Liver (tissue), 9 donors: Measurements from ENCODE around the gene AGMAT. TPM values are rescaled to one million over a fixed set of nuclear protein-coding genes. Genes with fewer than 3 reads are reported as not detected.

Experiments
- DNase-seq: peaks from one replicate; pipeline ENCODE4 v3.0.0-alpha.2; 2017; ENCODE audit warnings: low spot score
- H3K27ac ChIP-seq, 2 donors: one replicate each; pipeline ENCODE4 v1.7.0; 2013; ENCODE audit warnings: inconsistent platforms in 2 of 2, low read length in 2 of 2, control low read depth in 1 of 2, low read depth in 1 of 2, mild to moderate bottlenecking in 1 of 2
- H3K27me3 ChIP-seq, 4 donors: one replicate each; pipeline versions ENCODE4 v1.6.1 to v1.7.0; 2013; ENCODE audit warnings: low read length in 3 of 4, inconsistent platforms in 1 of 4, mild to moderate bottlenecking in 1 of 4, moderate library complexity in 1 of 4; ENCODE audit not compliant: control insufficient read depth in 4 of 4, insufficient read depth in 4 of 4
- H3K36me3 ChIP-seq, 4 donors: one replicate each; pipeline versions ENCODE4 v1.6.1 to v1.7.0; 2013; ENCODE audit warnings: low read length in 3 of 4, mild to moderate bottlenecking in 3 of 4, low read depth in 1 of 4, moderate library complexity in 1 of 4; ENCODE audit not compliant: control insufficient read depth in 4 of 4, insufficient read depth in 3 of 4
- H3K4me1 ChIP-seq, 4 donors: one replicate each; pipeline versions ENCODE4 v1.6.1 to v1.7.0; 2013; ENCODE audit warnings: low read length in 3 of 4, mild to moderate bottlenecking in 3 of 4, moderate library complexity in 1 of 4; ENCODE audit not compliant: control insufficient read depth in 4 of 4, insufficient read depth in 4 of 4
- H3K4me3 ChIP-seq, 3 donors: one replicate each; pipeline versions ENCODE4 v1.6.1 to v1.7.0; 2013; ENCODE audit warnings: low read length in 3 of 3, control low read depth in 1 of 3, low read depth in 1 of 3, mild to moderate bottlenecking in 1 of 3
- H3K9ac ChIP-seq, 2 donors: one replicate each; pipeline ENCODE4 v1.7.0; 2013; ENCODE audit warnings: low read length in 2 of 2, mild to moderate bottlenecking in 2 of 2, moderate library complexity in 2 of 2, control low read depth in 1 of 2, low read depth in 1 of 2
- H3K9me3 ChIP-seq, 4 donors: one replicate each; pipeline versions ENCODE4 v1.6.1 to v1.7.0; 2013; ENCODE audit warnings: low read length in 3 of 4; ENCODE audit not compliant: control insufficient read depth in 4 of 4
- EGR1 ChIP-seq, 2 donors: IDR thresholded peaks; 2 replicates each; pipeline ENCODE4 v1.6.1; 2016 to 2018; ENCODE audit warnings: antibody characterized with exemption in 2 of 2, low read depth in 2 of 2
- FOXA1 ChIP-seq: IDR thresholded peaks from 2 replicates; pipeline ENCODE4 v1.6.1; 2016; ENCODE audit warnings: antibody characterized with exemption
- FOXA2 ChIP-seq: IDR thresholded peaks from 2 replicates; pipeline ENCODE4 v1.6.1; 2016; ENCODE audit warnings: antibody characterized with exemption
- GABPA ChIP-seq, 2 donors: IDR thresholded peaks in 1 of 2; conservative IDR thresholded peaks in 1 of 2; 2 replicates each; pipeline ENCODE4 v1.6.1; 2016; ENCODE audit warnings: antibody characterized with exemption in 2 of 2, mild to moderate bottlenecking in 1 of 2, moderate library complexity in 1 of 2
- HNF4A ChIP-seq, 2 donors: conservative IDR thresholded peaks; 2 replicates each; pipeline ENCODE4 v1.6.1; 2016; ENCODE audit warnings: antibody characterized with exemption in 2 of 2, mild to moderate bottlenecking in 2 of 2
- HNF4G ChIP-seq: IDR thresholded peaks from 2 replicates; pipeline ENCODE4 v1.6.1; 2016; ENCODE audit warnings: antibody characterized with exemption
- JUND ChIP-seq, 2 donors: IDR thresholded peaks; 2 replicates each; pipeline ENCODE4 v1.6.1; 2016; ENCODE audit warnings: antibody characterized with exemption in 2 of 2
- MAX ChIP-seq: IDR thresholded peaks from 2 replicates; pipeline ENCODE4 v1.6.1; 2016; ENCODE audit warnings: antibody characterized with exemption
- NR2F2 ChIP-seq: IDR thresholded peaks from 2 replicates; pipeline ENCODE4 v1.6.1; 2016; ENCODE audit warnings: antibody characterized with exemption
- RAD21 ChIP-seq, 2 donors: IDR thresholded peaks; 2 replicates each; pipeline ENCODE4 v1.6.1; 2016; ENCODE audit warnings: antibody characterized with exemption in 2 of 2, mild to moderate bottlenecking in 2 of 2
- RXRA ChIP-seq, 2 donors: IDR thresholded peaks; 2 replicates each; pipeline ENCODE4 v1.6.1; 2017 to 2018; ENCODE audit warnings: antibody characterized with exemption in 2 of 2, mild to moderate bottlenecking in 1 of 2
- YY1 ChIP-seq: IDR thresholded peaks from 2 replicates; pipeline ENCODE4 v1.6.1; 2016; ENCODE audit warnings: antibody characterized with exemption, mild to moderate bottlenecking
- ZBTB33 ChIP-seq: IDR thresholded peaks from 2 replicates; pipeline ENCODE4 v1.6.1; 2016; ENCODE audit warnings: antibody characterized with exemption
- WGBS: extraction: QIAGEN DNeasy Blood & Tissue Kit; methylation state at CpG from one replicate; pipeline ENCODE4 v1.1.7; 2013; 5-methylcytosine and 5-hydroxymethylcytosine counted together
- polyA plus RNA-seq, 2 donors: library from polyadenylated mRNA; stranded (reverse) in 1 of 2; unstranded in 1 of 2; fragments of 200-250 nt in 1 of 2; fragments of >200 nt in 1 of 2; fragmentation: Nextera tagmentation in 1 of 2; extraction: Ambion mirVana in 1 of 2; gene quantifications; one replicate each; pipeline versions ENCODE4 v1.2.1 to v1.2.3, GENCODE V29; 2013 to 2015
- total RNA-seq, 2 donors: library from RNA; depleted of rRNA; stranded (reverse); fragments of >200 nt; gene quantifications; one replicate each; pipeline ENCODE4 v1.2.3, GENCODE V29; 2014
- TF ChIP-seq, protein P1 (sequence below): IDR thresholded peaks from 2 replicates; pipeline ENCODE4 v1.6.1; 2016; ENCODE audit warnings: antibody characterized with exemption, mild to moderate bottlenecking
- TF ChIP-seq, protein P2 (sequence below): IDR thresholded peaks from 2 replicates; pipeline ENCODE4 v1.6.1; 2016; ENCODE audit warnings: antibody characterized with exemption
- donor health status: healthy.
- donor health status: healthy.
- donor health status: healthy.
- donor health status: healthy.
- donor health status: healthy.

Gene AGMAT
- total and polyA plus RNA-seq, 4 donors = 31.9 to 83.6 (median 40.6) TPM

DNA sequence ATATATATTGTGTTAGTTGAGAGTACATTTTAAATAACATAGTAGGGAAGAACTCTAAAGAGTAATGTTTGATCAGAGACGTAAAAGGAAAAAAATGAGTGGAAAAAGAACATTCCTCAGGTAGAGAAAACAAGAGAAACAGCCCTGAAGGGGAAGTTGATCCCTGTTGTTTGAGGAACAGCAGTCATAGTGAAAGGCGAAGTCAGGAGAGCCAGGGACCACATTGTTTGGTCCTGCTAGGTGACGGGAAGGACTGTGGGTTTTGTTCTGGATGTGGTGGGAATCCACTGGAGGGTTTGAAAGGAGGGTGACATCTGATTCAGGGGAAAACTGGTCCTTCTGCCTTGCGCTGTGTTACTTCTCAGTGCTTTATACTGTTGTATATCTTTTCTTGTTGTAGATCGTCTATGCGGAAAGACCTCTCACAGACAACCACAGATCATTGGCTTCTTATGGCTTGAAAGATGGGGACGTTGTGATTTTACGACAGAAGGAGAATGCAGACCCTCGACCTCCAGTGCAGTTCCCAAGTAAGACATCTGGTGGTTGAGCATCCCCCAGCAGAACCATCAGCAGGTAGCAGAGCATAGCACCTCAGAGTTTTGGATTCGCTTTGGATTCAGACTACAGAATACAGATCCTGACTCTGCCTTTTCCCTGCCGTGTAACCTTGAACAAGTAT, 41.6 kb upstream of the AGMAT start:
- no peak for DNase-seq
- Histone ChIP-seq H3K4me1 (peaks cover 7 to 58% (median 47%) of the 10 kb centered on the region in 4 donors), H3K4me3 (no peak overlapping the region), H3K9me3 (no peaks in the 10 kb centered on the region), H3K27me3 (no peaks in the 10 kb centered on the region), H3K36me3 (peaks cover 7 to 29% (median 15%) of the 10 kb centered on the region in 4 donors), H3K9ac (peak overlapping the region in 1 of 2 donors; percentile 27), H3K27ac (no peak overlapping the region)
- TF ChIP-seq, protein P1, sequence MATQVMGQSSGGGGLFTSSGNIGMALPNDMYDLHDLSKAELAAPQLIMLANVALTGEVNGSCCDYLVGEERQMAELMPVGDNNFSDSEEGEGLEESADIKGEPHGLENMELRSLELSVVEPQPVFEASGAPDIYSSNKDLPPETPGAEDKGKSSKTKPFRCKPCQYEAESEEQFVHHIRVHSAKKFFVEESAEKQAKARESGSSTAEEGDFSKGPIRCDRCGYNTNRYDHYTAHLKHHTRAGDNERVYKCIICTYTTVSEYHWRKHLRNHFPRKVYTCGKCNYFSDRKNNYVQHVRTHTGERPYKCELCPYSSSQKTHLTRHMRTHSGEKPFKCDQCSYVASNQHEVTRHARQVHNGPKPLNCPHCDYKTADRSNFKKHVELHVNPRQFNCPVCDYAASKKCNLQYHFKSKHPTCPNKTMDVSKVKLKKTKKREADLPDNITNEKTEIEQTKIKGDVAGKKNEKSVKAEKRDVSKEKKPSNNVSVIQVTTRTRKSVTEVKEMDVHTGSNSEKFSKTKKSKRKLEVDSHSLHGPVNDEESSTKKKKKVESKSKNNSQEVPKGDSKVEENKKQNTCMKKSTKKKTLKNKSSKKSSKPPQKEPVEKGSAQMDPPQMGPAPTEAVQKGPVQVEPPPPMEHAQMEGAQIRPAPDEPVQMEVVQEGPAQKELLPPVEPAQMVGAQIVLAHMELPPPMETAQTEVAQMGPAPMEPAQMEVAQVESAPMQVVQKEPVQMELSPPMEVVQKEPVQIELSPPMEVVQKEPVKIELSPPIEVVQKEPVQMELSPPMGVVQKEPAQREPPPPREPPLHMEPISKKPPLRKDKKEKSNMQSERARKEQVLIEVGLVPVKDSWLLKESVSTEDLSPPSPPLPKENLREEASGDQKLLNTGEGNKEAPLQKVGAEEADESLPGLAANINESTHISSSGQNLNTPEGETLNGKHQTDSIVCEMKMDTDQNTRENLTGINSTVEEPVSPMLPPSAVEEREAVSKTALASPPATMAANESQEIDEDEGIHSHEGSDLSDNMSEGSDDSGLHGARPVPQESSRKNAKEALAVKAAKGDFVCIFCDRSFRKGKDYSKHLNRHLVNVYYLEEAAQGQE = no peak
- TF ChIP-seq NR2F2 (no peak), RAD21 (IDR thresholded peaks at IDR 0.05) (no peak), RXRA (IDR thresholded peaks at IDR 0.05) (no peak), FOXA1 (no peak), ZBTB33 (no peak), EGR1 (IDR thresholded peaks at IDR 0.05; ENCODE audit: low read depth in 2 of 2) (no peak), FOXA2 (no peak), HNF4A (conservative IDR thresholded peaks at IDR 0.05) (no peak), HNF4G (no peak), GABPA (IDR thresholded peaks at IDR 0.05 in 1 of 2, conservative IDR thresholded peaks at IDR 0.05 in 1 of 2) (no peak), MAX (no peak)
- TF ChIP-seq, protein P2, sequence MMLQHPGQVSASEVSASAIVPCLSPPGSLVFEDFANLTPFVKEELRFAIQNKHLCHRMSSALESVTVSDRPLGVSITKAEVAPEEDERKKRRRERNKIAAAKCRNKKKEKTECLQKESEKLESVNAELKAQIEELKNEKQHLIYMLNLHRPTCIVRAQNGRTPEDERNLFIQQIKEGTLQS = no peak
- WGBS = 87% methylated on average over 11 of the region's 11 CpGs

- DNase-seq = no peak
- 44% methylated on average over 13 of the region's 13 CpGs for WGBS
- H3K27me3 ChIP-seq = no peaks in the 10 kb centered on the region
- H3K36me3 ChIP-seq = peaks cover 7 to 22% (median 10%) of the 10 kb centered on the region in 4 donors
- peaks cover 7 to 67% (median 54%) of the 10 kb centered on the region in 4 donors for H3K4me1 ChIP-seq
- H3K9ac ChIP-seq = peak overlapping the region in 1 of 2 donors; percentile 27
- H3K9me3 ChIP-seq = no peaks in the 10 kb centered on the region
- no peak overlapping the region for H3K4me3 ChIP-seq
- TF ChIP-seq HNF4A (conservative IDR thresholded peaks at IDR 0.05) (peak; percentile 55 to 70), FOXA2 (no peak), RAD21 (IDR thresholded peaks at IDR 0.05) (no peak), RXRA (IDR thresholded peaks at IDR 0.05) (peak; percentile 6 to 12), HNF4G (no peak), EGR1 (IDR thresholded peaks at IDR 0.05; ENCODE audit: low read depth in 2 of 2) (no peak), YY1 (no peak), FOXA1 (no peak), JUND (IDR thresholded peaks at IDR 0.05) (no peak)
- H3K27ac ChIP-seq = no peak overlapping the region
Observed at GRCh38 chr1:15625056-15625917, 40.4 kb upstream of the AGMAT start.
